ENCODE data around the gene UBE2D3.
A peak's percentile ranks its signal among the peaks of the same experiment; 100 is the strongest.

The UBE2D3 gene

DNA sequence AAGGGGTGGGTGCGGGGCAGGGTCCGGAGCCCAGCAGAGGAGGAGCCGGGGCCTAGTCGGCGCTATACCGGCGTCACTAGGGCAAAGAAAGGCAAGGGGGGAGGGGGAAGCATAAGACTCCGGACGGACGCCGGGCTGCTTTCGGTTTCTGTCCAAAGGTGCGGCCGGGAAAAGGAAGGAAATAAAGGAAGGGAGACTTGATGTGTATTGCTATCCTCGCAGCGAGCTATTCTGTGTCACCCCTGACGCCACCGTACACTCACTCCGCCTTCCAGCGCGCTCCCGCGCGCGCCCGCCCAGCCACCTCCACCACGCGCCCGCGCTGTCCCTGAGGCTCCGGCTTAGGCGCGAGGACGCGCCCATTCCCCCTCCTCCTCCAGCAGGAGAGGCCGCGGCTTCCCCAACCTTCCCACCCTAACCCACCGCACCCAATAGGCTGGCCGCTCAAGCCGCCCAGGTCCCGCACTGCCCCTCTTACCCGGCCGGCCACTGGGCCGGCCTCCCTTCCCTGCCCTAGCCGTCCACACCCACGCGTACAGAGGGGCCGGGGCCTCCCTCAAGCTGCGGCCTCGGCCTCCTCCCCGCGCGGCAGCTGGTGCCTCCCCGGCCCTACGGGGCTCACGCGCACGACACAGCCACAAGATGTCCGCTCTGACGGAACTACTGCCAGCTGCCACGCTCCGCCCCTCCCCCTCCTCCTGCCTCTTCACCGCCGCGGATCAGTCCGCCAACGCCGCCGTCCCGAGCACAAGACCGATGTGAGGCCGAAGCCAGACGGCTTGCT, at the start of gene UBE2D3:
TSS of gene UBE2D3 (minus strand) at position 662 of the 784 bp plus-strand sequence. CDS start 1,043 bp downstream, outside the sequence.
- TF ChIP-seq, protein P1, sequence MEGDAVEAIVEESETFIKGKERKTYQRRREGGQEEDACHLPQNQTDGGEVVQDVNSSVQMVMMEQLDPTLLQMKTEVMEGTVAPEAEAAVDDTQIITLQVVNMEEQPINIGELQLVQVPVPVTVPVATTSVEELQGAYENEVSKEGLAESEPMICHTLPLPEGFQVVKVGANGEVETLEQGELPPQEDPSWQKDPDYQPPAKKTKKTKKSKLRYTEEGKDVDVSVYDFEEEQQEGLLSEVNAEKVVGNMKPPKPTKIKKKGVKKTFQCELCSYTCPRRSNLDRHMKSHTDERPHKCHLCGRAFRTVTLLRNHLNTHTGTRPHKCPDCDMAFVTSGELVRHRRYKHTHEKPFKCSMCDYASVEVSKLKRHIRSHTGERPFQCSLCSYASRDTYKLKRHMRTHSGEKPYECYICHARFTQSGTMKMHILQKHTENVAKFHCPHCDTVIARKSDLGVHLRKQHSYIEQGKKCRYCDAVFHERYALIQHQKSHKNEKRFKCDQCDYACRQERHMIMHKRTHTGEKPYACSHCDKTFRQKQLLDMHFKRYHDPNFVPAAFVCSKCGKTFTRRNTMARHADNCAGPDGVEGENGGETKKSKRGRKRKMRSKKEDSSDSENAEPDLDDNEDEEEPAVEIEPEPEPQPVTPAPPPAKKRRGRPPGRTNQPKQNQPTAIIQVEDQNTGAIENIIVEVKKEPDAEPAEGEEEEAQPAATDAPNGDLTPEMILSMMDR (IDR thresholded peaks at IDR 0.05; ENCODE audit: insufficient read depth, low read depth, low read length, missing control alignments) = no peak
- DNase-seq (ENCODE audit: low read depth) = peak; percentile 97
- H3K4me3 ChIP-seq (ENCODE audit: low read length) = peak within 1 kb of the TSS; percentile 93

DNA sequence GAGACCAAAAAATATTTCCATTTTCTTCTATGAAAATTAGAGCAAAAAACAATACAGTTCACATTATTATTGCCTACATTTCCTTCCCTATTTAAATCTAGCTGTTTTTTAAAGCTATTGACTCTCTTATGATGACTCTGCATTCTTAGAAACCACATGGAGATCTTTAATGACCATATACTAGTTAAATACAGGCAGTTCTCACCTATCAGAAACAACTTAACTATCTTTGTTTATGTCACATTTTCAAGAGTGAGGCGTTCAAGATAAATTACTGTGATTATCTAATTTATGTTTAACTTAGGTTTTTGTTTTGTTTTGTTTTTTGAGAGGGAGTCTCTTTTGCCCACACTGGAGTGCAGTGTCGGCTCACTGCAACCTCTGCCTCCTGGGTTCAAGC, 44.4 kb upstream of the UBE2D3 start:
- no peak overlapping the region for H3K4me3 ChIP-seq (ENCODE audit: low read length)
- DNase-seq (ENCODE audit: low read depth) = no peak
- TF ChIP-seq, protein P1 (IDR thresholded peaks at IDR 0.05; ENCODE audit: insufficient read depth, low read depth, low read length, missing control alignments) = no peak

DNA sequence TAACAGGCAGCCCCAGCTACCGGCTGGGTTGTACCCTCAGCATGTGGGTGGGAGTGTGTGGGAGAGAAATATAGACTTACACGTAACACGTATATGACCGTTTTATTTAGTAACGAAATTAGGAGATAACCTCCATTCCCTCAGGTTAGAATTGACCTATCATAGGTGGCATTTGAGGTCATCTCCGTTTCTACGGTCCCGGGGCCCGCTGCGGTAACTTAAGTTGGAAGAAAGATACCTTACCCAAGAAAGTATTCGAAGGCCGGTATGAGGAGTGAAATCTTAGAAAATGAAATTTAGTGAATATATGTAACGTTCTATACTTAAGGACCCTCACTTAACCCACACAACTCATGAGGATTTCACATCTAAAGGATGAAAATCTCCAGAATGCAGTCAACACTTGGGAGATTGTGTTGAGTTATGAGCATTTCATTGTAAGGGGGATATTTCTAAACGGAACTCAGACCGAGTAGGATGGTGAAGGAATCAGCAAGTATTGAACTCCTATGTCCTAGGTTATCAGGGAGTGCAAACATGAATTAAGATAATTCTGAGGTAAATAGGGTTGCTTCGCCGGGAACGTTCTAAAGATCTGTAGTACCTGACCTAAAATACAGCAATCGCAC, 42.3 kb upstream of the UBE2D3 start:
- peak; percentile 4 for DNase-seq (ENCODE audit: low read depth)
- H3K4me3 ChIP-seq (ENCODE audit: low read length) = peak overlapping the region; percentile 75
- TF ChIP-seq, protein P1 (IDR thresholded peaks at IDR 0.05; ENCODE audit: insufficient read depth, low read depth, low read length, missing control alignments) = no peak

DNA sequence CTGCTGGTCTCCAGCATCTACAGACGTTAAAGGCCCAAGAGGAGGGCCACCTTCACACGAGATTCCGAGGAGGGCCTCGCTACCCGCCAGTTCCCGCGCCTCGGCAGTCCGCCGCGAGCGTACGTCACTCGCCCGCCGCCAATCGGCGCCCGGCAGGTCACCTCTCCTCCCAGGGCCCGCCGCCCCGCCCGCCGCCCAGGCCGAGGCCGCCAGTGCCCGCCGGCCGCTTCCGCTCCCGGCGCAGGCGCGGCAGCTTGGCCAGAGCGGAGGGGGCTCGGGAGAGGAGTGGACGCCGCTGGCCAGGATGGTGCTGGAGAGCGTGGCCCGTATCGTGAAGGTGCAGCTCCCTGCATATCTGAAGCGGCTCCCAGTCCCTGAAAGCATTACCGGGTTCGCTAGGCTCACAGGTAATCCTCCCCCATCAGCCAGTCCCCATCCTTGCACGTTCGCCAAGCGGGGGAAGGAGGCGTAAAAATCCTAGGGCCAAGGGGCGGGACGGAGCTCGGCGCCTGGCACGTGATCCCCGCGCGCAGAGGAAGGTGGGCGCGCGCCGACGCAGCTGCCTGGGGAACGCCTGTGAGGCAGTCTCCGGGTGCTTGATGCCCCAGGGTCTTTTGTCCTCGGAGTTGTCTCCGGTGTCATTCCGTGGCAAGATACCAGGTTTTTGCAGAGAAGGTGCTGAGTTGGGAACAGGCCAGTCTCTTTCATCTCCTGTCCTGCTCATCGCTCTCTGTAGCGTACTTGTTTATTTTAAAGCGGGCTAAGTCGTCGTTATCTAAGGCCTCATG, 41.6 kb upstream of the UBE2D3 start, which contains the start of gene CISD2:
TSS of gene CISD2 (plus strand) at position 212 of the 788 bp plus-strand sequence. CDS start at position 305, 93 bp downstream.
- peak; percentile 93 for DNase-seq (ENCODE audit: low read depth)
- H3K4me3 ChIP-seq (ENCODE audit: low read length) = peak within 1 kb of the TSS; percentile 75
- TF ChIP-seq, protein P1 (IDR thresholded peaks at IDR 0.05; ENCODE audit: insufficient read depth, low read depth, low read length, missing control alignments) = no peak

DNA sequence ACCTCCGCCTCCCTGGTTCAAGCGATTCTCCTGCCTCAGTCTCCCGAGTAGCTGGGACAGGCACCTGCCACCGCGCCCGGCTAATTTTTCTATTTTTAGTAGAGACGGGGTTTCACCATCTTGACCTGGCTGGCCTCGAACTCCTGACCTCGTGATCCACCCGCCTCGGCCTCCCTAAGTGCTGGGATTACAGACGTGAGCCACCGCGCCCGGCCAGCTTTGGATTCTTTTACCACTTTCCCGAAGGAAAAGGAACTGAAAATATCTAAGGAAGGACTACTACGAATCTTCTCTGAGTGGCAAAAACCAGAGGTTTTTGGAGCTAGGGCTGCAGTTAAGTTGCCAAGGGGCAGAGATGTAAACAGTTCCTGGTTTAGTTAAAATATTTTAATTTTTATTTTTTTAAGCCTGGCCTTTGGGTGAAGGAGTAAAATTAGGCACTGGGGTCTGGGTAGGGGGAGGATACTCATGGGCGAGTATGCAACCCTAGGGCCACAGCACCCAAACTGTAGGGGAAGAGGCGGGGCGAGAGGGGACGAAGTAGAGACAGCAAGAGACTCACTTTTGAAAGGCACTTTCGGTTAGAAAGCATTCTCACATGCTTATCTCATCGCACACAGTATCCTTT, 40.9 kb upstream of the UBE2D3 start:
- DNase-seq (ENCODE audit: low read depth) = no peak
- H3K4me3 ChIP-seq (ENCODE audit: low read length) = peak overlapping the region; percentile 75
- TF ChIP-seq, protein P1 (IDR thresholded peaks at IDR 0.05; ENCODE audit: insufficient read depth, low read depth, low read length, missing control alignments) = no peak

Measured in epithelial cell of esophagus (primary cell).